Ovary (tissue), 9 donors: Measurements from ENCODE around the gene KLHL22. TPM values are rescaled to one million over a fixed set of nuclear protein-coding genes. Genes with fewer than 3 reads are reported as not detected.
"Not testable (repeated sequence)": the region's sequence is repeated elsewhere in the genome, so short reads cannot be mapped to it uniquely, and the experiment has no call there.

Experiments
- DNase-seq, 5 donors: peaks; one replicate each; pipeline ENCODE4 v3.0.0-alpha.2; 2019 to 2020
- H3K27ac ChIP-seq, 2 donors: fragments of 200-600 bp; one replicate each; pipeline versions ENCODE4 v1.5.1 to v1.8.0; 2019 to 2022
- H3K27me3 ChIP-seq: fragments of 200-600 bp; one replicate; pipeline ENCODE4 v1.8.0; 2022
- H3K36me3 ChIP-seq: fragments of 200-600 bp; sonication (generic); one replicate; pipeline ENCODE4 v1.5.1; 2019
- H3K4me1 ChIP-seq: one replicate; pipeline ENCODE4 v1.8.1; 2013; ENCODE audit warnings: mild to moderate bottlenecking, moderate library complexity; ENCODE audit not compliant: insufficient read depth
- H3K4me3 ChIP-seq: fragments of 200-600 bp; sonication (generic); one replicate; pipeline ENCODE4 v1.5.1; 2017
- H3K9me3 ChIP-seq, 2 donors: fragments of 200-600 bp in 1 of 2; sonication (generic) in 1 of 2; one replicate each; pipeline versions ENCODE4 v1.5.1 to v1.8.1; 2013 to 2019; ENCODE audit warnings: mild to moderate bottlenecking in 1 of 2, moderate library complexity in 1 of 2
- CTCF ChIP-seq, 3 donors: fragments of 450-650 bp in 2 of 3; fragments of 200-600 bp in 1 of 3; IDR thresholded peaks; one replicate each; pipeline versions ENCODE4 v1.5.1 to v1.8.0; 2016 to 2022; ENCODE audit warnings: antibody characterized with exemption in 3 of 3, mild to moderate bottlenecking in 1 of 3
- EP300 ChIP-seq: sonication (generic); formaldehyde crosslinking; IDR thresholded peaks from one replicate; pipeline ENCODE4 v1.6.1; 2017; ENCODE audit warnings: antibody characterized with exemption
- POLR2A ChIP-seq: fragments of 450-650 bp; IDR thresholded peaks from one replicate; pipeline ENCODE4 v1.6.1; 2017; ENCODE audit warnings: antibody characterized with exemption, mild to moderate bottlenecking, moderate library complexity
- WGBS, 3 donors: extraction: QIAGEN DNeasy Blood & Tissue Kit in 1 of 3; methylation state at CpG; one replicate each; pipeline versions ENCODE4 v1.1.5 to v1.1.7; 2013 to 2017; 5-methylcytosine and 5-hydroxymethylcytosine counted together
- intact Hi-C, 4 donors: fragments of 100-400 bp; cut with DNase I; formaldehyde crosslinking; loops; one replicate each; pipeline versions ENCODE4 v1.11.0 to v1.15.1; 2022 to 2023
- polyA plus RNA-seq, 2 donors: library from polyadenylated mRNA; stranded (reverse); fragments of 200-250 nt in 1 of 2; fragments of 350-450 nt in 1 of 2; fragmentation: Illumina TruSeq in 1 of 2; extraction: RNeasy Lipid Tissue Mini Kit (QIAGEN cat#74804) in 1 of 2; gene quantifications; one replicate each; pipeline ENCODE4 v1.2.3, GENCODE V29; 2013 to 2014
- total RNA-seq, 7 donors: library from RNA; depleted of rRNA in 2 of 7; stranded (reverse); fragments of >200 nt in 2 of 7; fragmentation: NEBNext Ultra II Directional in 3 of 7; extraction: Animal tissue kit (Norgen Biotek cat#: 25700) in 3 of 7; gene quantifications; one replicate each; pipeline versions ENCODE4 v1.1.0 to v1.2.4, GENCODE V29; 2016 to 2023
- donor health status: DM: no; HTN: no; CAD: no; lungs with moderate emphysema.
- donor health status: DM: no; HTN: no; CAD: no.
- donor health status: Bipolar disorder and iron deficiency.
- donor health status: DM: yes; HTN: yes; CAD: no.
- donor health status: DM: no; HTN: no; CAD: no.
- donor health status: DM: yes; HTN: yes; CAD: no.

KLHL22 gene
- total and polyA plus RNA-seq, 9 donors: 24.6 to 42.9 (median 28.7) TPM

GRCh38 chr22:20479612-20480196, 15.9 kb downstream of the KLHL22 start:
- Histone ChIP-seq H3K36me3 (no peaks in the 10 kb centered on the region), H3K27me3 (no peaks in the 10 kb centered on the region), H3K9me3 (no peaks in the 10 kb centered on the region), H3K27ac (no peak overlapping the region), H3K4me1 (no peaks in the 10 kb centered on the region), H3K4me3 (no peak overlapping the region)
- TF ChIP-seq POLR2A (no peak), EP300 (no peak), CTCF (IDR thresholded peaks at IDR 0.05) (no peak)
- intact Hi-C loops: no loop called here
- DNase-seq: no peak
- 94 to 100% (median 96%) methylated on average over 1 of the region's 1 CpG for WGBS, 3 donors

- H3K9me3 ChIP-seq, H3K27me3 ChIP-seq, H3K4me3 ChIP-seq, H3K4me1 ChIP-seq, H3K36me3 ChIP-seq, DNase-seq, intact Hi-C loops, H3K27ac ChIP-seq: not testable (repeated sequence)
- WGBS, 3 donors: 94 to 97% (median 95%) methylated on average over 6 of the region's 6 CpGs
Observed at GRCh38 chr22:20478059-20478458, 17.5 kb downstream of the KLHL22 start.

- H3K27me3 ChIP-seq, H3K36me3 ChIP-seq, H3K9me3 ChIP-seq, H3K4me3 ChIP-seq, DNase-seq, intact Hi-C loops, H3K27ac ChIP-seq, H3K4me1 ChIP-seq: not testable (repeated sequence)
- 83 to 90% (median 88%) methylated on average over 12 of the region's 12 CpGs for WGBS, 3 donors
Observed at GRCh38 chr22:20475569-20475968, 20.0 kb downstream of the KLHL22 start.

- Histone ChIP-seq H3K27ac (no peak overlapping the region), H3K27me3 (no peaks in the 10 kb centered on the region), H3K36me3 (no peaks in the 10 kb centered on the region), H3K4me1 (no peaks in the 10 kb centered on the region), H3K9me3 (no peaks in the 10 kb centered on the region), H3K4me3 (no peak overlapping the region)
- intact Hi-C loops: no loop called here
- TF ChIP-seq POLR2A (no peak), EP300 (no peak), CTCF (IDR thresholded peaks at IDR 0.05) (no peak)
- DNase-seq: no peak
- 93 to 95% (median 94%) methylated on average over 4 of the region's 4 CpGs for WGBS, 3 donors
Observed at GRCh38 chr22:20475115-20475436, 20.5 kb downstream of the KLHL22 start.

- no peaks in the 10 kb centered on the region for H3K9me3 ChIP-seq
- H3K27me3 ChIP-seq: no peaks in the 10 kb centered on the region
- no peak for TF ChIP-seq CTCF (IDR thresholded peaks at IDR 0.05)
- TF ChIP-seq EP300: no peak
- TF ChIP-seq POLR2A: no peak
- H3K4me1 ChIP-seq: no peaks in the 10 kb centered on the region
- H3K27ac ChIP-seq: no peak overlapping the region
- intact Hi-C loops: no loop called here
- no peaks in the 10 kb centered on the region for H3K36me3 ChIP-seq
- 85 to 89% (median 88%) methylated on average over 11 of the region's 11 CpGs for WGBS, 3 donors
- H3K4me3 ChIP-seq: no peak overlapping the region
- no peak for DNase-seq
Observed at GRCh38 chr22:20472629-20473442, 22.8 kb downstream of the KLHL22 start.
